Lower leg skin (tissue), 4 donors: ENCODE results near the gene EHD1. TPM values are rescaled to one million over a fixed set of nuclear protein-coding genes. Genes with fewer than 3 reads are reported as not detected.

Experiments
- DNase-seq, 2 donors: peaks; one replicate each; pipeline ENCODE4 v3.0.0-alpha.2; 2019; ENCODE audit warnings: low spot score in 2 of 2
- H3K4me3 ChIP-seq: fragments of 200-600 bp; sonication (generic); 2 replicates; pipeline ENCODE4 v1.5.1; 2017; ENCODE audit warnings: mild to moderate bottlenecking, low read depth; ENCODE audit not compliant: poor library complexity, severe bottlenecking
- CTCF ChIP-seq, 3 donors: fragments of 450-650 bp; IDR thresholded peaks; one replicate each; pipeline ENCODE4 v1.5.1; 2016; ENCODE audit warnings: antibody characterized with exemption in 3 of 3, mild to moderate bottlenecking in 3 of 3, moderate library complexity in 2 of 3
- POLR2A ChIP-seq, 2 donors: fragments of 450-650 bp; IDR thresholded peaks; one replicate each; pipeline ENCODE4 v1.6.1; 2016 to 2017; ENCODE audit warnings: antibody characterized with exemption in 2 of 2, mild to moderate bottlenecking in 1 of 2, moderate library complexity in 1 of 2
- WGBS, 2 donors: methylation state at CpG; one replicate each; pipeline ENCODE4 v1.1.5; 2018; 5-methylcytosine and 5-hydroxymethylcytosine counted together
- intact Hi-C: fragments of 100-400 bp; cut with DNase I; formaldehyde crosslinking; loops from one replicate; pipeline ENCODE4 v1.15.0; 2023; ENCODE audit warnings: low total_unique reads
- total RNA-seq, 4 donors: library from RNA; depleted of rRNA; stranded (reverse); fragments of >200 nt; gene quantifications; one replicate each; pipeline ENCODE4 v1.1.0, GENCODE V29; 2016

Gene EHD1
- 10 to 100 TPM; 81.0 to 98.9 (median 90.5) TPM for total RNA-seq

- no peak for TF ChIP-seq CTCF (IDR thresholded peaks at IDR 0.05)
- TF ChIP-seq POLR2A (IDR thresholded peaks at IDR 0.05), result peak in 1 of 2 donors; percentile 96
- WGBS, 2 donors, result 0 to 1% methylated on average over 42 to 62 of the region's 75 CpGs
- intact Hi-C loops, result no loop called here
These were observed at the start of gene EHD1 for GRCh38 chr11:64878494-64879243. Gene EHD1, minus strand, starts transcription at chr11:64878621. Its CDS starts 157 bp downstream, at chr11:64878464.

GRCh38 chr11:64926689-64927088 lies 48.3 kb upstream of the EHD1 start:
- TF ChIP-seq POLR2A (IDR thresholded peaks at IDR 0.05), result no peak
- TF ChIP-seq CTCF (IDR thresholded peaks at IDR 0.05), result no peak
- WGBS, 2 donors, result 83 to 86% methylated on average over 21 to 22 of the region's 22 CpGs
- intact Hi-C loops, result no loop called here
- no peak overlapping the region for H3K4me3 ChIP-seq
- DNase-seq, result no peak

More at GRCh38 chr11:64878494-64879243, at the start of gene EHD1:
- DNase-seq, result peak; percentile 98 to 100
- H3K4me3 ChIP-seq, result peak within 1 kb of the TSS; percentile 65

GRCh38 chr11:64925536-64926436 lies 47.4 kb upstream of the EHD1 start:
- intact Hi-C loops, result no loop called here
- TF ChIP-seq CTCF (IDR thresholded peaks at IDR 0.05) (no peak), POLR2A (IDR thresholded peaks at IDR 0.05) (no peak)
- no peak overlapping the region for H3K4me3 ChIP-seq
- DNase-seq, result no peak
- 66 to 76% methylated on average over 20 to 21 of the region's 24 CpGs for WGBS, 2 donors

- intact Hi-C loops, result no loop called here
- no peak for DNase-seq
- TF ChIP-seq CTCF (IDR thresholded peaks at IDR 0.05) (no peak), POLR2A (IDR thresholded peaks at IDR 0.05) (no peak)
- peak overlapping the region; percentile 82 for H3K4me3 ChIP-seq
- WGBS, 2 donors, result 0 to 8% methylated on average over 8 to 17 of the region's 24 CpGs
These were observed 46.5 kb upstream of the EHD1 start for GRCh38 chr11:64924910-64925284.

- peak; percentile 92 to 99 for DNase-seq
- WGBS, 2 donors, result 1% methylated on average over 31 to 35 of the region's 47 CpGs
- intact Hi-C loops, result no loop called here
- TF ChIP-seq POLR2A (IDR thresholded peaks at IDR 0.05), result no peak
- TF ChIP-seq CTCF (IDR thresholded peaks at IDR 0.05), result no peak
- H3K4me3 ChIP-seq, result peak within 1 kb of the TSS; percentile 82
These were observed 45.8 kb upstream of the EHD1 start, which contains the start of gene PPP2R5B for GRCh38 chr11:64923944-64924909. Gene PPP2R5B, plus strand, starts transcription at chr11:64924689. Its CDS starts 1,046 bp downstream, at chr11:64925735.
